HEK293T (cell line): ENCODE results near the gene TMEM187.

Experiments used
- BHLHE40 ChIP-seq: fragments of 450-650 bp; IDR thresholded peaks from 2 replicates; pipeline ENCODE4 v1.6.1; 2016; ENCODE audit warnings: mild to moderate bottlenecking, moderate library complexity, borderline replicate concordance
- ELF4 ChIP-seq: fragments of 450-650 bp; IDR thresholded peaks from 2 replicates; pipeline ENCODE4 v1.6.1; 2017; ENCODE audit warnings: antibody characterized with exemption
- FOXA1 ChIP-seq: fragments of 450-650 bp; IDR thresholded peaks from 2 replicates; pipeline ENCODE4 v1.6.1; 2016; ENCODE audit warnings: mild to moderate bottlenecking
- FOXK2 ChIP-seq: fragments of 450-650 bp; IDR thresholded peaks from 2 replicates; pipeline ENCODE4 v1.6.1; 2016; ENCODE audit warnings: mild to moderate bottlenecking
- L3MBTL2 ChIP-seq: fragments of 450-650 bp; conservative IDR thresholded peaks from 2 replicates; pipeline ENCODE4 v1.6.1; 2016; ENCODE audit warnings: mild to moderate bottlenecking
- NFRKB ChIP-seq: fragments of 450-650 bp; IDR thresholded peaks from 2 replicates; pipeline ENCODE4 v1.6.1; 2016; ENCODE audit warnings: mild to moderate bottlenecking, moderate library complexity
- PKNOX1 ChIP-seq: fragments of 450-650 bp; IDR thresholded peaks from 2 replicates; pipeline ENCODE4 v1.6.1; 2016
- SUZ12 ChIP-seq: fragments of 450-650 bp; IDR thresholded peaks from 2 replicates; pipeline ENCODE4 v1.6.1; 2016; ENCODE audit warnings: mild to moderate bottlenecking
- TARDBP ChIP-seq: fragments of 450-650 bp; IDR thresholded peaks from 2 replicates; pipeline ENCODE4 v1.6.1; 2016
- ZNF384 ChIP-seq: fragments of 450-650 bp; IDR thresholded peaks from 2 replicates; pipeline ENCODE4 v1.6.1; 2016

- TF ChIP-seq PKNOX1 (no peak), L3MBTL2 (no peak), FOXK2 (no peak), TARDBP (no peak), ELF4 (no peak), NFRKB (no peak), BHLHE40 (no peak), FOXA1 (no peak), ZNF384 (no peak), SUZ12 (no peak)
Measured at GRCh38 chrX:154027022-154027402, 54.5 kb downstream of the TMEM187 start.
